Calu3 (cell line): ENCODE measurements around the gene TMEM43. TPM values are rescaled to one million over a fixed set of nuclear protein-coding genes. Genes with fewer than 3 reads are reported as not detected.

ENCODE experiments used
- BruUV-seq: library from RNA; stranded (reverse); fragments of 400-500 nt; replicated peaks from 2 replicates; lab custom pipeline; 2021; lab: Mats Ljungman, UMichigan
- CTCF ChIA-PET: fragments of 300-600 bp; sonication (Branson Sonifier 250); formaldehyde crosslinking; loops from one replicate; lab custom pipeline; 2022; ENCODE audit warnings: antibody characterized with exemption; lab: Charles Lee
- DNase-seq: peaks from one replicate; pipeline ENCODE4 v3.0.0; 2022
- H3K27ac Mint-ChIP-seq: one replicate; pipeline ENCODE4 v1.8.0; 2022; ENCODE audit warnings: mixed read lengths; ENCODE audit not compliant: unreplicated experiment
- H3K27me3 Mint-ChIP-seq: one replicate; pipeline ENCODE4 v1.8.0; 2022; ENCODE audit warnings: mixed read lengths; ENCODE audit not compliant: unreplicated experiment
- H3K36me3 Mint-ChIP-seq: one replicate; pipeline ENCODE4 v1.8.0; 2022; ENCODE audit warnings: mild to moderate bottlenecking, moderate library complexity, mixed read lengths; ENCODE audit not compliant: insufficient read depth, unreplicated experiment
- H3K4me1 Mint-ChIP-seq: one replicate; pipeline ENCODE4 v1.8.0; 2022; ENCODE audit warnings: mild to moderate bottlenecking, low read depth, mixed read lengths; ENCODE audit not compliant: unreplicated experiment
- H3K4me3 Mint-ChIP-seq: one replicate; pipeline ENCODE4 v1.8.0; 2022; ENCODE audit warnings: mild to moderate bottlenecking, low read depth, moderate library complexity, mixed read lengths; ENCODE audit not compliant: unreplicated experiment
- H3K9me3 Mint-ChIP-seq: one replicate; pipeline ENCODE4 v1.8.0; 2022; ENCODE audit warnings: low read depth, mixed read lengths; ENCODE audit not compliant: unreplicated experiment
- intact Hi-C: fragments of 100-400 bp; cut with micrococcal nuclease; formaldehyde crosslinking; loops from one replicate; pipeline ENCODE4 v1.10.0; 2022; ENCODE audit not compliant: unreplicated experiment
- total RNA-seq: library from RNA; stranded (reverse); gene quantifications from 2 replicates; pipeline ENCODE4 v1.2.3, GENCODE V29; 2022
- TF ChIP-seq, protein P1 (sequence below): fragments of 200-600 bp; IDR thresholded peaks from one replicate; pipeline ENCODE4 v1.8.0; 2022; ENCODE audit warnings: antibody characterized with exemption; ENCODE audit not compliant: unreplicated experiment

The TMEM43 gene
- total RNA-seq, 1 experiment from 2014 or later, result 56.2 TPM

DNA sequence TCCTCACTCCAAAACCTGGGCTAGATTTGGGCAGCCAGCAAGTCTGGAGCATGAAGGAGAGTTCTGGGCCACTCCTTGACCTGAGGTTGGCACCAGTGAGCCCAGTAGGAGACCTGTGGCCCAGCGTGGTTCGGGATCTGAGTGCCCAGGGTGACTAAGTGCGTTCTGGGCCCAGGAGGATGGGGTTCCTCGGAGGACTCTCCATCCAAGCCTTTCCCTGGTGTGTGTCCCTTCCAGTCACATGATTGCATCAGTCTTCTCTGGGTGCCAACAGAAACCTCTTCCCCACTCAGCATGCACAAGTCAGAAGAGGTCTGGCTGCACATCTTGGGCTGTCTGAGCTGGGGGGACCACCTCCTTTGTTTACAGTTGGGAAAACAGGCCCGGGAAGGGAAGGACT is 14.9 kb downstream of the TMEM43 start:
- no TSS peak for BruUV-seq
- H3K4me3 Mint-ChIP-seq, result no peak overlapping the region
- TF ChIP-seq, protein P1, sequence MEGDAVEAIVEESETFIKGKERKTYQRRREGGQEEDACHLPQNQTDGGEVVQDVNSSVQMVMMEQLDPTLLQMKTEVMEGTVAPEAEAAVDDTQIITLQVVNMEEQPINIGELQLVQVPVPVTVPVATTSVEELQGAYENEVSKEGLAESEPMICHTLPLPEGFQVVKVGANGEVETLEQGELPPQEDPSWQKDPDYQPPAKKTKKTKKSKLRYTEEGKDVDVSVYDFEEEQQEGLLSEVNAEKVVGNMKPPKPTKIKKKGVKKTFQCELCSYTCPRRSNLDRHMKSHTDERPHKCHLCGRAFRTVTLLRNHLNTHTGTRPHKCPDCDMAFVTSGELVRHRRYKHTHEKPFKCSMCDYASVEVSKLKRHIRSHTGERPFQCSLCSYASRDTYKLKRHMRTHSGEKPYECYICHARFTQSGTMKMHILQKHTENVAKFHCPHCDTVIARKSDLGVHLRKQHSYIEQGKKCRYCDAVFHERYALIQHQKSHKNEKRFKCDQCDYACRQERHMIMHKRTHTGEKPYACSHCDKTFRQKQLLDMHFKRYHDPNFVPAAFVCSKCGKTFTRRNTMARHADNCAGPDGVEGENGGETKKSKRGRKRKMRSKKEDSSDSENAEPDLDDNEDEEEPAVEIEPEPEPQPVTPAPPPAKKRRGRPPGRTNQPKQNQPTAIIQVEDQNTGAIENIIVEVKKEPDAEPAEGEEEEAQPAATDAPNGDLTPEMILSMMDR, result no peak
- no peaks in the 10 kb centered on the region for H3K9me3 Mint-ChIP-seq
- no peak overlapping the region for H3K27ac Mint-ChIP-seq
- intact Hi-C loops, result no loop called here
- CTCF ChIA-PET, result no interaction called here
- DNase-seq, result no peak
- H3K27me3 Mint-ChIP-seq, result no peaks in the 10 kb centered on the region
- peaks cover 9% of the 10 kb centered on the region for H3K4me1 Mint-ChIP-seq
- peaks cover 44% of the 10 kb centered on the region for H3K36me3 Mint-ChIP-seq

DNA sequence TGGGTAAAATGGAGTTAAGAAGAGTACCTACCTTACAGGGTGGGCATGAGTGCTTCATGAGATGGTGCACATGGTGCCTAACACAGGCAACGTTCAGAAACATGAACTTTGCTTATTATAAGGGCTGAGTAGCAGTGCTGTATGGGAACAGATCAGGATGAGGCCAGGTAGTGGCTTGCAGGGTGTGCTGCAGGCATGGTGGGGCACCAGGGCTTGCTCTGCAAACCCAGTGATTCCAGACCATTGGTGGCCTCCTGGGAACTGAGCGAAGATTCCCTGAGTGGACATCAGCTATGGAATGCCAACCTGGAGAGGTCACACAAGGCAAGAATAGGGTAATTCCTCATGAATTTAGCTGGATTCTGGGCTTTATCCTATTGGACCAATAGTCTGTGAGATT is 15.8 kb downstream of the TMEM43 start:
- Mint-ChIP-seq H3K4me1 (peaks cover 17% of the 10 kb centered on the region), H3K9me3 (no peaks in the 10 kb centered on the region), H3K27ac (no peak overlapping the region), H3K4me3 (no peak overlapping the region), H3K36me3 (peaks cover 45% of the 10 kb centered on the region), H3K27me3 (no peaks in the 10 kb centered on the region)
- no TSS peak for BruUV-seq
- intact Hi-C loops, result no loop called here
- CTCF ChIA-PET, result no interaction called here
- TF ChIP-seq, protein P1, result no peak
- DNase-seq, result no peak

- Mint-ChIP-seq H3K36me3 (peaks cover 47% of the 10 kb centered on the region), H3K4me1 (peaks cover 17% of the 10 kb centered on the region), H3K9me3 (no peaks in the 10 kb centered on the region), H3K27me3 (no peaks in the 10 kb centered on the region), H3K27ac (no peak overlapping the region), H3K4me3 (no peak overlapping the region)
- no peak for DNase-seq
- TF ChIP-seq, protein P1, result no peak
- no TSS peak for BruUV-seq
- intact Hi-C loops, result no loop called here
- CTCF ChIA-PET, result no interaction called here
Observed at GRCh38 chr3:14141144-14141543, 16.3 kb downstream of the TMEM43 start.

- CTCF ChIA-PET, result no interaction called here
- H3K27me3 Mint-ChIP-seq, result no peaks in the 10 kb centered on the region
- peak overlapping the region; percentile 47 for H3K27ac Mint-ChIP-seq
- no peaks in the 10 kb centered on the region for H3K9me3 Mint-ChIP-seq
- TF ChIP-seq, protein P1, result no peak
- peaks cover 17% of the 10 kb centered on the region for H3K4me1 Mint-ChIP-seq
- intact Hi-C loops, result no loop called here
- H3K4me3 Mint-ChIP-seq, result no peak overlapping the region
- BruUV-seq, result no TSS peak
- DNase-seq, result no peak
- peaks cover 47% of the 10 kb centered on the region for H3K36me3 Mint-ChIP-seq
Observed at GRCh38 chr3:14141602-14142341, 16.9 kb downstream of the TMEM43 start.
